GM23338 (cell line): ENCODE data around the gene GRIK1. TPM values are rescaled to one million over a fixed set of nuclear protein-coding genes. Genes with fewer than 3 reads are reported as not detected.

Experiments used
- ATAC-seq: fragments of 200-7000 bp; cut with Tn5 transposase; 3 replicates; pipeline ENCODE4 v1.9.1; 2020
- DNase-seq: peaks from one replicate; pipeline ENCODE4 v3.0.0-alpha.2; 2015; ENCODE audit warnings: low spot score
- H2AFZ ChIP-seq: fragments of 200-600 bp; sonication (generic); 2 replicates; pipeline ENCODE4 v1.8.0; 2016; ENCODE audit warnings: antibody characterized with exemption, mild to moderate bottlenecking, moderate library complexity
- H3F3A ChIP-seq: fragments of 200-600 bp; sonication (generic); replicated peaks from 2 replicates; pipeline ENCODE4 v1.8.0; 2017; ENCODE audit warnings: antibody characterized with exemption, mixed run types, low read depth
- H3K27ac ChIP-seq: fragments of 200-600 bp; sonication (generic); 2 replicates; pipeline ENCODE4 v1.6.1; 2016; ENCODE audit warnings: low read depth
- H3K27me3 ChIP-seq: fragments of 200-600 bp; sonication (generic); 2 replicates; pipeline ENCODE4 v1.8.0; 2016; ENCODE audit warnings: mild to moderate bottlenecking, mixed run types, moderate library complexity; ENCODE audit not compliant: insufficient read depth
- H3K36me3 ChIP-seq: fragments of 200-600 bp; sonication (generic); 2 replicates; pipeline ENCODE4 v1.8.0; 2016; ENCODE audit warnings: mild to moderate bottlenecking; ENCODE audit not compliant: insufficient read depth
- H3K4me1 ChIP-seq: fragments of 200-600 bp; sonication (generic); 2 replicates; pipeline ENCODE4 v1.8.0; 2016; ENCODE audit warnings: mild to moderate bottlenecking, moderate library complexity; ENCODE audit not compliant: insufficient read depth
- H3K4me2 ChIP-seq: fragments of 200-600 bp; sonication (generic); 2 replicates; pipeline ENCODE4 v1.7.1; 2017; ENCODE audit warnings: mixed run types
- H3K4me3 ChIP-seq: fragments of 200-600 bp; sonication (generic); 2 replicates; pipeline ENCODE4 v1.6.1; 2016; ENCODE audit warnings: mixed run types
- H3K79me2 ChIP-seq: fragments of 200-600 bp; sonication (generic); replicated peaks from 2 replicates; pipeline ENCODE4 v1.8.0; 2017; ENCODE audit warnings: mild to moderate bottlenecking; ENCODE audit not compliant: insufficient read depth
- H3K9me2 ChIP-seq: fragments of 200-600 bp; sonication (generic); 2 replicates; pipeline ENCODE4 v1.8.0; 2017; ENCODE audit not compliant: insufficient read depth
- H4K20me1 ChIP-seq: fragments of 200-600 bp; sonication (generic); replicated peaks from 2 replicates; pipeline ENCODE4 v1.8.0; 2017; ENCODE audit warnings: mild to moderate bottlenecking; ENCODE audit not compliant: insufficient read depth
- H3K27ac Mint-ChIP-seq: 2 replicates; pipeline ENCODE4 v1.8.0; 2020; ENCODE audit warnings: inconsistent platforms, mild to moderate bottlenecking, moderate library complexity, mixed read lengths
- H3K27me3 Mint-ChIP-seq: 3 replicates; pipeline ENCODE4 v1.8.0; 2022; ENCODE audit warnings: low read depth, mild to moderate bottlenecking, moderate library complexity, mixed read lengths, inconsistent platforms; ENCODE audit not compliant: insufficient read depth, poor library complexity
- H3K36me3 Mint-ChIP-seq: 3 replicates; pipeline ENCODE4 v1.8.0; 2021; ENCODE audit warnings: low read depth, mild to moderate bottlenecking, inconsistent platforms, moderate library complexity, mixed read lengths
- H3K4me1 Mint-ChIP-seq: 3 replicates; pipeline ENCODE4 v1.8.0; 2020; ENCODE audit warnings: mild to moderate bottlenecking, inconsistent platforms, mixed read lengths
- H3K4me3 Mint-ChIP-seq: 3 replicates; pipeline ENCODE4 v1.8.0; 2021; ENCODE audit warnings: moderate library complexity, mild to moderate bottlenecking, inconsistent platforms, mixed read lengths
- H3K9me3 Mint-ChIP-seq: 3 replicates; pipeline ENCODE4 v1.8.0; 2020; ENCODE audit warnings: moderate library complexity, mild to moderate bottlenecking, inconsistent platforms, mixed read lengths
- CREB1 ChIP-seq: fragments of 250-450 bp; sonication (Bioruptor Pico); IDR thresholded peaks from 2 replicates; pipeline ENCODE4 v1.5.0; 2020; ENCODE audit warnings: low read depth, mild to moderate bottlenecking, moderate library complexity
- CTCF ChIP-seq, 2 experiments: fragments of 200-600 bp in 1 of 2; sonication (generic) in 1 of 2; conservative IDR thresholded peaks; 2 replicates each; pipeline versions ENCODE4 v1.5.1 to v1.6.1; 2016 to 2017; ENCODE audit warnings: antibody characterized with exemption in 2 of 2, low read depth in 2 of 2, mild to moderate bottlenecking in 2 of 2, moderate library complexity in 1 of 2
- EZH2 ChIP-seq: fragments of 200-600 bp; sonication (generic); IDR thresholded peaks from one replicate; pipeline ENCODE4 v1.8.0; 2017; ENCODE audit warnings: antibody characterized with exemption, mild to moderate bottlenecking, low read depth; ENCODE audit not compliant: unreplicated experiment
- POLR2AphosphoS5 ChIP-seq: IDR thresholded peaks from 2 replicates; pipeline ENCODE4 v1.6.1; 2016; ENCODE audit warnings: antibody characterized with exemption, low read depth
- ZNF114 ChIP-seq: fragments of 250-450 bp; sonication (Bioruptor Pico); IDR thresholded peaks from 2 replicates; pipeline ENCODE4 v1.5.0; 2020; ENCODE audit warnings: mild to moderate bottlenecking, moderate library complexity
- ZNF331 ChIP-seq: fragments of 250-450 bp; sonication (Bioruptor Pico); IDR thresholded peaks from 2 replicates; pipeline ENCODE4 v1.5.0; 2020; ENCODE audit warnings: low read depth, mild to moderate bottlenecking, moderate library complexity
- polyA plus RNA-seq: library from polyadenylated mRNA; unstranded; fragments of >200 nt; fragmentation: Nextera tagmentation; extraction: Ambion mirVana; gene quantifications from 2 replicates; pipeline ENCODE4 v1.2.1, GENCODE V29; 2016
- total RNA-seq: library from RNA; depleted of rRNA; stranded (reverse); fragments of >200 nt; shearing (Covaris generic); gene quantifications from 2 replicates; pipeline ENCODE4 v1.2.3, GENCODE V29; 2014
- TF ChIP-seq, protein P1 (sequence below): IDR thresholded peaks from 2 replicates; pipeline ENCODE4 v1.6.1; 2016; ENCODE audit warnings: antibody characterized with exemption
- TF ChIP-seq, protein P2 (sequence below): fragments of 250-450 bp; sonication (Bioruptor Pico); IDR thresholded peaks from 2 replicates; pipeline ENCODE4 v1.5.0; 2020; ENCODE audit warnings: mild to moderate bottlenecking, moderate library complexity

The GRIK1 gene
- total and polyA plus RNA-seq, 2 experiments from 2014 or later: 0.18 to 0.42 TPM

DNA sequence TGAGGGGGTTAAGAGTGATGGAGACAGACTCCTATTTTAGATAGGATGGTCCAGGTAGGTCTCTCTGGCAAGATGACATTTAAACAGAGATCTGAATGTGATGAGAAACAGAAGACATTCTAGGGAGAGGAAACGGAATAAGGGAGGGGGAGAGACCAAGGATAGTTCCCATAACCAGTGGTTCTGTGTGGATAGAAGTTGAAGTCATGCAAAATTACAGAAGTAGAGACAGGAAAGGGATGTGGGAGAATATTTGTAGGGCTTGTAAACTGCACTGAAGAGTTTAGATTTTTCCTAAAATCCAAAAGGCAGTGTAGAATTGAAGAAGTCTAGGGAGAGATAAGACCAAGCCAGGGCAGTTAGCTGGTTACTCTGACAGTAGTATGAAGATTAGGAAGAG, 200.6 kb downstream of the GRIK1 start (continued):
- no peak for TF ChIP-seq CTCF (conservative IDR thresholded peaks at IDR 0.05; ENCODE audit: low read depth in 2 of 2)
- TF ChIP-seq EZH2: no peak

GRCh38 chr21:29738730-29739129, 201.1 kb downstream of the GRIK1 start:
- Histone ChIP-seq H3K4me1 (no peaks in the 10 kb centered on the region), H4K20me1 (no peaks in the 10 kb centered on the region), H3F3A (no peaks in the 10 kb centered on the region), H3K4me2 (no peak overlapping the region), H2AFZ (no peak overlapping the region), H3K4me3 (no peak overlapping the region), H3K9me2 (0 out of 2 replicates have a peak, but pooled peaks cover 4% of the 10 kb centered on the region), H3K27me3 (no peaks in the 10 kb centered on the region), H3K36me3 (no peaks in the 10 kb centered on the region), H3K79me2 (no peaks in the 10 kb centered on the region), H3K27ac (no peak overlapping the region)
- H3K36me3 Mint-ChIP-seq: no peaks in the 10 kb centered on the region
- no peaks in the 10 kb centered on the region for H3K27me3 Mint-ChIP-seq
- DNase-seq: no peak
- no peak overlapping the region for H3K4me3 Mint-ChIP-seq
- no peak for ATAC-seq
- TF ChIP-seq ZNF114 (CRISPR knock-in tag) (no peak), CREB1 (no peak), ZNF331 (no peak), EZH2 (no peak), POLR2AphosphoS5 (no peak), CTCF (conservative IDR thresholded peaks at IDR 0.05; ENCODE audit: low read depth in 2 of 2) (no peak)
- TF ChIP-seq, protein P1, sequence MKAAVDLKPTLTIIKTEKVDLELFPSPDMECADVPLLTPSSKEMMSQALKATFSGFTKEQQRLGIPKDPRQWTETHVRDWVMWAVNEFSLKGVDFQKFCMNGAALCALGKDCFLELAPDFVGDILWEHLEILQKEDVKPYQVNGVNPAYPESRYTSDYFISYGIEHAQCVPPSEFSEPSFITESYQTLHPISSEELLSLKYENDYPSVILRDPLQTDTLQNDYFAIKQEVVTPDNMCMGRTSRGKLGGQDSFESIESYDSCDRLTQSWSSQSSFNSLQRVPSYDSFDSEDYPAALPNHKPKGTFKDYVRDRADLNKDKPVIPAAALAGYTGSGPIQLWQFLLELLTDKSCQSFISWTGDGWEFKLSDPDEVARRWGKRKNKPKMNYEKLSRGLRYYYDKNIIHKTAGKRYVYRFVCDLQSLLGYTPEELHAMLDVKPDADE: no peak
- TF ChIP-seq, protein P2, sequence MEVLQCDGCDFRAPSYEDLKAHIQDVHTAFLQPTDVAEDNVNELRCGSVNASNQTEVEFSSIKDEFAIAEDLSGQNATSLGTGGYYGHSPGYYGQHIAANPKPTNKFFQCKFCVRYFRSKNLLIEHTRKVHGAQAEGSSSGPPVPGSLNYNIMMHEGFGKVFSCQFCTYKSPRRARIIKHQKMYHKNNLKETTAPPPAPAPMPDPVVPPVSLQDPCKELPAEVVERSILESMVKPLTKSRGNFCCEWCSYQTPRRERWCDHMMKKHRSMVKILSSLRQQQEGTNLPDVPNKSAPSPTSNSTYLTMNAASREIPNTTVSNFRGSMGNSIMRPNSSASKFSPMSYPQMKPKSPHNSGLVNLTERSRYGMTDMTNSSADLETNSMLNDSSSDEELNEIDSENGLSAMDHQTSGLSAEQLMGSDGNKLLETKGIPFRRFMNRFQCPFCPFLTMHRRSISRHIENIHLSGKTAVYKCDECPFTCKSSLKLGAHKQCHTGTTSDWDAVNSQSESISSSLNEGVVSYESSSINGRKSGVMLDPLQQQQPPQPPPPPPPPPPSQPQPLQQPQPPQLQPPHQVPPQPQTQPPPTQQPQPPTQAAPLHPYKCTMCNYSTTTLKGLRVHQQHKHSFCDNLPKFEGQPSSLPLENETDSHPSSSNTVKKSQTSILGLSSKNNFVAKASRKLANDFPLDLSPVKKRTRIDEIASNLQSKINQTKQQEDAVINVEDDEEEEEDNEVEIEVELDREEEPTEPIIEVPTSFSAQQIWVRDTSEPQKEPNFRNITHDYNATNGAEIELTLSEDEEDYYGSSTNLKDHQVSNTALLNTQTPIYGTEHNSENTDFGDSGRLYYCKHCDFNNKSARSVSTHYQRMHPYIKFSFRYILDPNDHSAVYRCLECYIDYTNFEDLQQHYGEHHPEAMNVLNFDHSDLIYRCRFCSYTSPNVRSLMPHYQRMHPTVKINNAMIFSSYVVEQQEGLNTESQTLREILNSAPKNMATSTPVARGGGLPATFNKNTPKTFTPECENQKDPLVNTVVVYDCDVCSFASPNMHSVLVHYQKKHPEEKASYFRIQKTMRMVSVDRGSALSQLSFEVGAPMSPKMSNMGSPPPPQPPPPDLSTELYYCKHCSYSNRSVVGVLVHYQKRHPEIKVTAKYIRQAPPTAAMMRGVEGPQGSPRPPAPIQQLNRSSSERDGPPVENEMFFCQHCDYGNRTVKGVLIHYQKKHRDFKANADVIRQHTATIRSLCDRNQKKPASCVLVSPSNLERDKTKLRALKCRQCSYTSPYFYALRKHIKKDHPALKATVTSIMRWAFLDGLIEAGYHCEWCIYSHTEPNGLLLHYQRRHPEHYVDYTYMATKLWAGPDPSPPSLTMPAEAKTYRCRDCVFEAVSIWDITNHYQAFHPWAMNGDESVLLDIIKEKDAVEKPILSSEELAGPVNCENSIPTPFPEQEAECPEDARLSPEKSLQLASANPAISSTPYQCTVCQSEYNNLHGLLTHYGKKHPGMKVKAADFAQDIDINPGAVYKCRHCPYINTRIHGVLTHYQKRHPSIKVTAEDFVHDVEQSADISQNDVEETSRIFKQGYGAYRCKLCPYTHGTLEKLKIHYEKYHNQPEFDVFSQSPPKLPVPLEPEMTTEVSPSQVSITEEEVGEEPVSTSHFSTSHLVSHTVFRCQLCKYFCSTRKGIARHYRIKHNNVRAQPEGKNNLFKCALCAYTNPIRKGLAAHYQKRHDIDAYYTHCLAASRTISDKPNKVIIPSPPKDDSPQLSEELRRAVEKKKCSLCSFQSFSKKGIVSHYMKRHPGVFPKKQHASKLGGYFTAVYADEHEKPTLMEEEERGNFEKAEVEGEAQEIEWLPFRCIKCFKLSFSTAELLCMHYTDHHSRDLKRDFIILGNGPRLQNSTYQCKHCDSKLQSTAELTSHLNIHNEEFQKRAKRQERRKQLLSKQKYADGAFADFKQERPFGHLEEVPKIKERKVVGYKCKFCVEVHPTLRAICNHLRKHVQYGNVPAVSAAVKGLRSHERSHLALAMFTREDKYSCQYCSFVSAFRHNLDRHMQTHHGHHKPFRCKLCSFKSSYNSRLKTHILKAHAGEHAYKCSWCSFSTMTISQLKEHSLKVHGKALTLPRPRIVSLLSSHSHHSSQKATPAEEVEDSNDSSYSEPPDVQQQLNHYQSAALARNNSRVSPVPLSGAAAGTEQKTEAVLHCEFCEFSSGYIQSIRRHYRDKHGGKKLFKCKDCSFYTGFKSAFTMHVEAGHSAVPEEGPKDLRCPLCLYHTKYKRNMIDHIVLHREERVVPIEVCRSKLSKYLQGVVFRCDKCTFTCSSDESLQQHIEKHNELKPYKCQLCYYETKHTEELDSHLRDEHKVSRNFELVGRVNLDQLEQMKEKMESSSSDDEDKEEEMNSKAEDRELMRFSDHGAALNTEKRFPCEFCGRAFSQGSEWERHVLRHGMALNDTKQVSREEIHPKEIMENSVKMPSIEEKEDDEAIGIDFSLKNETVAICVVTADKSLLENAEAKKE (CRISPR knock-in tag): no peak
- no peaks in the 10 kb centered on the region for H3K9me3 Mint-ChIP-seq
- H3K27ac Mint-ChIP-seq: no peak overlapping the region
- no peaks in the 10 kb centered on the region for H3K4me1 Mint-ChIP-seq
